Stimulated activated CD4-positive, alpha-beta T cell treated with anti-CD3 and anti-CD28 coated beads, Interleukin-1b, Interleukin-23, amount 100 ng/mL, for 4 hours (primary cell): ENCODE measurements around the gene LOXL1.
A peak's percentile ranks its signal among the peaks of the same experiment; 100 is the strongest.
"Not testable (repeated sequence)": the region's sequence is repeated elsewhere in the genome, so short reads cannot be mapped to it uniquely, and the experiment has no call there.

Experiments
- DNase-seq, 2 donors: peaks; one replicate each; pipeline ENCODE4 v3.0.0-alpha.2; 2020; ENCODE audit warnings: low read depth in 2 of 2

Gene LOXL1

GRCh38 chr15:73938516-73938915 is 12.3 kb downstream of the LOXL1 start:
- DNase-seq, result not testable (repeated sequence)

GRCh38 chr15:73939138-73939537 is 12.9 kb downstream of the LOXL1 start:
- DNase-seq, result no peak

GRCh38 chr15:73940061-73940981 is 14.1 kb downstream of the LOXL1 start:
- no peak for DNase-seq

GRCh38 chr15:73941044-73941443 is 14.8 kb downstream of the LOXL1 start:
- no peak for DNase-seq

- no peak for DNase-seq
These were observed 15.2 kb downstream of the LOXL1 start for GRCh38 chr15:73941449-73941848.

GRCh38 chr15:73941871-73942635 is 15.8 kb downstream of the LOXL1 start:
- DNase-seq, result no peak

GRCh38 chr15:73942751-73943270 is 16.5 kb downstream of the LOXL1 start:
- no peak for DNase-seq

- no peak for DNase-seq
These were observed 18.2 kb downstream of the LOXL1 start for GRCh38 chr15:73944161-73945129.

- DNase-seq, result no peak
These were observed 18.9 kb downstream of the LOXL1 start for GRCh38 chr15:73945130-73945508.

- no peak for DNase-seq
These were observed 19.9 kb downstream of the LOXL1 start for GRCh38 chr15:73946046-73946721.

- no peak for DNase-seq
These were observed 20.6 kb downstream of the LOXL1 start for GRCh38 chr15:73946795-73947370.

- no peak for DNase-seq
These were observed 21.4 kb downstream of the LOXL1 start for GRCh38 chr15:73947651-73948050.

- no peak for DNase-seq
These were observed 22.1 kb downstream of the LOXL1 start for GRCh38 chr15:73948396-73948795.

- no peak for DNase-seq
These were observed 22.7 kb downstream of the LOXL1 start for GRCh38 chr15:73948982-73949381.

GRCh38 chr15:73949496-73949895 is 23.2 kb downstream of the LOXL1 start:
- no peak for DNase-seq

- no peak for DNase-seq
These were observed 24.2 kb downstream of the LOXL1 start for GRCh38 chr15:73950479-73950830.

GRCh38 chr15:73950831-73951561 is 24.7 kb downstream of the LOXL1 start:
- peak; percentile 56 to 61 for DNase-seq

GRCh38 chr15:73951601-73952000 is 25.3 kb downstream of the LOXL1 start:
- DNase-seq, result no peak

GRCh38 chr15:73952171-73952912 is 26.1 kb downstream of the LOXL1 start:
- DNase-seq, result no peak
